NCI-H2196 (cell line): ENCODE measurements around the gene CLDN5.
A peak's percentile ranks its signal among the peaks of the same experiment; 100 is the strongest.

ENCODE experiments used
- DNase-seq: peaks from one replicate; lab custom pipeline; 2025; ENCODE audit not compliant: unreplicated experiment; lab: John Stamatoyannopoulos, UW

Gene CLDN5, protein sequence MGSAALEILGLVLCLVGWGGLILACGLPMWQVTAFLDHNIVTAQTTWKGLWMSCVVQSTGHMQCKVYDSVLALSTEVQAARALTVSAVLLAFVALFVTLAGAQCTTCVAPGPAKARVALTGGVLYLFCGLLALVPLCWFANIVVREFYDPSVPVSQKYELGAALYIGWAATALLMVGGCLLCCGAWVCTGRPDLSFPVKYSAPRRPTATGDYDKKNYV

DNA sequence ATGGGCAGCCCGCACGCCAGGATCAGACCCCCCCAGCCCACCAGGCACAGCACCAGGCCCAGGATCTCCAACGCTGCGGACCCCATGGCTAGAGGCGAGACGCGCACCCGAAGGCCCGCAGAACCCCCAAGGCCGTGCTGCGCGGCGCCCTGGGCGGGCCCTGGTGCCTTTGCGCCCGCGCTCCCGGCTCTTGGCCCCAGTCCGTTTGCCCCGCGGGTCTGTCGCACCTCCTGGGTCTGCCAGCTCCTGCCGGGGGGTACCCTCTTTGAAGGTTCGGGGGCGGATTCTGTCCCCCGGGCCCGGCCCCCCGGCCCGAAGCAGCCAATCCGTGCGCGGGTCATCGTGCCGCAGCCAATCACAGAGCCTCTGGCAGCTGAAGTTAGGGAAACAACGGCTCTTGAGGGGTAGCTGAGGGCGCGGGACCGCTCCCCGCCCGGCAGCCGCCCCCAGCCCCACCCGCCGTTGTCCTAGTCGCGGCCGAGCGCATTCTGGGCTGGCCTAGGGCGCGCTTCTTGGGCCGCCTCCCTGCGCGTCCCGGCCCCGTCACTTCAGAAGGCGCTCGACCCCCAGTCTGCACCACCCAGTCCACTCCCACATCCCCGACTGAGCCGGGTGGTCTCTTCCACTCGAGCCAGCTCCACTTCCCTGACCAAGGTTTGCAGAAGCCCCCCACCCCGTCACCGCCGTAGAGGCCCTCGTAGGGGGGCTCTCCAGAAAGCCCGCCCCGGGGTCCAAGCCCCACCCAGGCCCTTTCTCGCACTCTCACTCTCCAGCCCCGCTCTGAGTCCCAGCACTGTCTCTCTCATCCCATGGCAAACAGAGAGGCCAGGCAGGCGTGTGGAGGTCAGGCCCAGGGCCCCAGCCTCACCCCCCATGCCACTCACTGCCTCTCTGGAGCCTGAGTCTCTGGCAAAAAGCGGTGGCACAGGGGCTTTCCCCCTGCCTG is at the start of gene CLDN5:
CLDN5 (minus strand) TSS at position 241 of the 946 bp plus-strand sequence; CDS start at position 86, 155 bp downstream.
- DNase-seq, result peak; percentile 35

DNA sequence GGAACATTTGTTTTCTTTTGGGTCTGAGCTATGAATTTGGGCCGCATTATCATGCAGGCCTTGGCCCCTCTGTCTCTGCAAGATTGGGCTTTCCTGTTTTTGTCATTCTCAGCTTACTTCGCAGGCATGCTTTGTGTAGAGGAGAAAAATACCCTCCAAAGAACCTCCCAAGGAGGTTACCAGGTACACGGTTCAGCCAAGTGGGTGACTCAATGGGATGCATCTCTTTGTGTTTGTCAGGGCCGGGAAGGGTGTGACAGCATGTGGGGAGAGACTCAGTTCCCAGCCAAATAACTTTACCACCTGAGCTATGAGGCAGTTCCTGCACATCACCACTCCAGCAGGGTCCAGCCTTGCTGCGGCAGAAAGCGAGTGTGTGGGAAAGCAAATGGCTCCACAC is 47.8 kb upstream of the CLDN5 start:
- DNase-seq, result no peak

DNA sequence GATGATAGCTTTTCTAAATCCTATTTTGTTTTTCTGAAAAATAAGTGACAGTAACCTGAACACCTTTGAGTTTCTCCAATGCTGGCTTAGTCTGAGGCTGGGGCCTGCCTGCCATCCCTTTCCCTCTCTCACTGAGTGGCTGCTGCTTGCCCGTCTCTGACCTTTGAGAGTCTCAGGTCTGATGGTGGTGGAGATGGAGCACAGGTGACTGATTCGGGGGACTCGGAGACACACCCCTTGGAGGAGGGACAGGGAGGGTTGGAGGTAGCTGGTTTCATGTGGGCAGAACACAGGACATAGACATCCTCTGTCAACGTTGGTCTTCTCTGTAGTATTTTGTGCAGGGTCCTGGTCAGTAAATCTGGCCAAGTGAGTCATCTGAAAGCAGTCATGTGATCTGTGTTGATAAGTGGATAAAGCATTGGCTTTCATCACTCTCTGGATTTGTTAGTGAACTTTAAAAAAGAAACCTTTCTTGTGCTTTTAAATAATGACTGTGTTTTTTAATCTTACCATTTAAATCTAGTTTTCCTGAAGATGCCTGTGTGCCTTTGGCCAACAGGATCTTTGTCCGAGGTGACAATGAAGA is 47.1 kb upstream of the CLDN5 start:
- no peak for DNase-seq

DNA sequence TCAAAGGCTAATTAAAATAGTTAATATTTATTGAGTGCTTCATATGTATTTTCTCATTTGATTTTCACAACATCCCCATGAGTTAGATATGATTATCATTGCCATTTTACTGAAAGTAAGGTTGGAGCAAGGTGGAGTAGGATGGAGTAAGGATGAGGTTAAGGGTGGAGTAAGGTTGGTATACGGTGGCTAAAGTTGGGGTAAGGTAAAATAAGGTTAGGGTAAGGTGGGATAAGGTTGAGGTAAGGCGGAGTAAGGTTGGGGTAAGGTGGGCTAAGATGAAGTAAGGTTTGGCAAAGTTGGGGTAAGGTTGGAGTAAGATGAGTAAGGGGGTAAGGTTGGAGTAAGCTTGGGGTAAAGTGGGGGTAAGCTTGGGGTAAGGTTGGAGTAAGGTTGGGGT is 45.8 kb upstream of the CLDN5 start:
- no peak for DNase-seq

DNA sequence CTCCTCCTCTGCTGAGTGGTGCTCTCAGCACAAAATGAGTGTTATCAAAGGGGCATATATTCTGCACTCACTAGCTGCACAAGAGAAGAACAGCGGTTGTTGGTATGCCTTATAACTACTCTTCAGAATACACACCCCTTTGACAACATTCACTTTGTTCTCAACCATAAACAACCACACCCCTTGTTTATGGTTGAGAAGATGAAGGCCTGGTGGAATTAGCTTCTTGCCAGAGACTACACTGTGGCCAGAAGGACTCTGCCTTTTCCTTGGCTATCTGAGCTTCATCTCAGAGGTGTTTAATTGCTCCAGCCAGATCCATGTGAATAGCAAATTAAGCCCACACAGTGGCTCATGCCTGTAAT is 45.0 kb upstream of the CLDN5 start:
- DNase-seq, result no peak

DNA sequence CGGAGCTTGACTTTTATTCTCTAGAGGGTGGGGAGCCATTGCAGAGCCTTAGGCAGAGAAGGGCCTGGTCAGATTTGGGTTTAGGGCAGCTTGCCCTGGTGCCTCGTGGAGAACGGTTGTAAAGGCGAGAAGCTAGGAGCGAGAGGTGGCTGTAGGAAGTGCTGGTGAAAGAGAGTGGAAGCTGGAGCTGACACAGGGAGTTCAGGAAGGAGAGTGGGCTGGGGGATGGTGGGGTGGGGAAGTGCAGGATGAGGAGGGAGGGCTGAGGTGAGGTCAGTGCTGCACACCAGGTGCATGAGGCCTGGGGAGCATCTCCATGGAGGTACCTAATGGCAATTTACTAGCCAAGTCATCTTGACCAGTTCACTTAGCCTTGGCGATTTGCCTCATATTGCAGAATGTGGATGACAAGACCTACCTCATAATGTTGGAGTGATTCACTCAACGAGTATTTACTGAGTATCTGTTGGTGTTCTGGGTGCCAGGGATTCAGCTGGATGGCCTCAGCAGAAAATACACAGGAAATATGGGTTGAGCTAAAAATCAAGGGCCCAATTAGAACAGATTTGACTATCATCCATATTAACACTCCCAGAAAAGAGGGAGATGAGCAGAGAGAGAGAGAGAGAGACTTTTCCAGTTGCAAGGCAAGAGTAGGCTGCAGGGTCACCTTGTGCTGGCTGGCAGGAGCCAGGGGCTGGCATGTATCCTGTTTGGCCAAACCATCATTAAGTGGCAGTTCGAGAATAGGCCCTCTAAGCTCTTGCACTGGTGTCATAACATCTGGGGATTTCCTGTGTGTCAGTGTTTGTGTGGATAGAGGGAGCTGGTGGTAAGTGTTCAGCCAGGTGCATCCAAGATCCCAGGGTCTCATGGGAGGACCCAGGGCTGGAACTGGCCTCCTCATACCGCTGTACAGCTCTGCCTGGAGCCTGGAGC is 44.4 kb upstream of the CLDN5 start:
- DNase-seq, result peak; percentile 59

DNA sequence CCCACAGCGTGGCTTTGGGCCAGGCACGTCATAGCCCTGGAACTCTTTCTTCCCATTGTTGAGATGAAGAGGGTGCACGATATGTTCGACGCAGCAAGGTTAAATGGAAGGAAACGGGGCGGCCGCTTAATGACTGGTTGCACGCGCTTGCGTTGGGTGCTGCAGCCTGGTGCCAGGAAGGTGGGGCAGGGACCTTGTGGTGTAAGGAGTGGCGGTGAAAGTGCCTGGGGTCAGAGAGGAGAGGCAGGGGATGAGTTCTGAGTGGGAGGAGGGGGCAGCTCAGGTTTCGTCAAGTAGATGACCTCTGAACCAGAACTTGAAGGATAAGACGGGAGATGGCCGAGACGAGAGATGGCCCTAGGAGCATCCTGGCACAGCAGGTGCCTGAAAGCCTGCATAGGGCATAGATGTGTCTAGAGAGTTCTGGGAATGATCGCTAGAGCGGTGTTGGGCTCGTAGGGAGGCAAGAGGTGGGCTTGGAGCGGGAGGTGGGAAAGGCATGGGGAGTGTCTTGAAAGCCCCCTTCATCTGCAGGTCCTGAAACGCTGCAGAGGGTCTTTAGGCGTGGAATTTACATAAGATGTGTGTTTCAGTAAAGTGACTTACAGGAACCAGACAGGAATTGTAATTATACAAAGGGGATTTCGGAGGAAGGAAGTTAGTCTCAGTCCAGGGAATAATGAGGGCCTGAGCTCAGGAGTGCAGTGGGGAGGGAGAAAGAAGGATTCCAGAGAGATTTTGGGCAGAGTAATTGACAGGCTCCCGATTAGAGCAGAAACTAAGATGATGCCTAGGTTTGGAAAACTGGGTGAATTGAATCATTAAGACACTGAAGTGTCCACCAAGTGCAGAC is 43.2 kb upstream of the CLDN5 start:
- no peak for DNase-seq

DNA sequence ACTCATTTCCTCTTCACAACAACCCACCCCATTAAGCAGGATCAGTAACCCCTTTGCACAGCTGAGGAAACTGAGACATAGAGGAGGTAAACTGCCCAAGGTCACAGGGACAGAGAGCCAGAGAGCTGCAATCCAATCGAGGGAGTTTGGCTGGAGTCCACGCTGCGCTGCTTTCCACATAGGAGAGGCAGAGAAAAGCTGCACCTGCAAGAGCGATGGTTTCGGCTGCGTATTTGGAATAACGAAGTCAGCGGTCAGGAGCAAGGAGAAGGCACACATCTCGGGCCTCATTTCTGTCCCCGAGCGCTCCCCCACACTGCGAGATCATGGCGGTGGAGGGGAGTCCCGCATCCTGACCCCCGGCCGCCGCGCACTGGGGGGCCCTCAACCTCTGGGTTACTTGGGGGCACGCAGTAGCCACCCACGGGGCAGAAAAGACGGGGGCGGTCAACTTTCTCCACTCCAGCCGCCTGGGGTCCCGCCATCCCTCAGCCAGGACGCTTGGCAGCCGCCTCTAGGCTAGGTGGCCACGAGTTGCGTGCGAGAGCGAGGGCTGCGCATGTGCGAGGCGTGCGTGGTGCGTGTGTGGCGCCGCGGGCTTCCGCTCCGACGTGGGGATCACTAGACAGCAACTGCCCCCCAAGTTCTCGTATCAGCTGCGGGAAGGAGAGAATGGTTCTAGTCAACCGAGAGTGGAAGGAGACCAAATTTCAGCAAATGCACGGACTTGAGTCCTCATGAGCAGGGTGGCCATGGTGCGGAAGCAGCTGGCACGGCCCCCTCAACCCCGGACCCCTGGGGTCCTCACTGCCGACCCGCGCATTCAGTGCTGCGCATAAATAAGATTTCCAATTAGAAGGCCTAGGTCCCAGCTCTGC is 42.3 kb upstream of the CLDN5 start:
- no peak for DNase-seq

DNA sequence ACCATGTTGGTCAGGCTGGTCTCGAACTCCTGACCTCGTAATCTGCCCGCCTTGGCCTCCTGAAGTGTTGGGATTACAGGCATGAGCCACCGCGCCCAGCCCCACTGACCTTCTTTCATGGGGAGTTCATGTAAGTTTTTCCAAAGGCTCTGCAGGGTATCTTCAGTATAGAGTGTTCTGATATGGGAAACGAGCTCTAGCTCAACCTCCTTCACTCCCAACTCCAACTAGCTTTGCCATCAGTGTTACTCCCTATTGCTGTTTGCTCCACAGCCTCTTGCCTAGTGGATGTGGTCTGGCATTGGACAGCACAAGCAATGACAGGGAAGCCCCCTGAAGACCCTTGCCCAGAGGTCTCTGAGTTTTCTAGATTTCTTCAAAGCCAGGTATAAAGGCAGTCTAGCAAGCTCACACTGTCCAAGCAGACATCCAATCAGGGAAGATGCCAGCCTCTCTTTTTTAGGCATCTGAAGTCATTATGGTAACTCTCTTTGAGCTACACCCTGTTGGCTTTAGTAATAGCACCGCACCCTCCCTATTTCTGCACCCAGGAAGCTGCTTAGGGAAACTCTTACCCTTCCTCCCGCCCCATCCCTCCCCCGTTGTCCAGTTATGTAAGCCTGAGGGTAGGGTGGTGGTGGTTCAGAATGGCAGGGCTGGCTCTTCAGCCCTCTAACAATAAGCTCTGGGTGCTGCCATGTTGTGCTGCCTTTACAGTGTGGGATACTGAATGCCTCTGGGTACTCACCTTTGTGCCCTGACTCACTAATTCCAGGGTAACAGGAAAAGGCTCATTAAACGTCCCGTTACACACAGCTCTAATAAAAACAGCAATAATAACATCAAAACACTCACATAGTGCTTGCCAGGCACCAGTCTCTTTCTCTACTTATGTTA is 41.4 kb upstream of the CLDN5 start:
- no peak for DNase-seq

DNA sequence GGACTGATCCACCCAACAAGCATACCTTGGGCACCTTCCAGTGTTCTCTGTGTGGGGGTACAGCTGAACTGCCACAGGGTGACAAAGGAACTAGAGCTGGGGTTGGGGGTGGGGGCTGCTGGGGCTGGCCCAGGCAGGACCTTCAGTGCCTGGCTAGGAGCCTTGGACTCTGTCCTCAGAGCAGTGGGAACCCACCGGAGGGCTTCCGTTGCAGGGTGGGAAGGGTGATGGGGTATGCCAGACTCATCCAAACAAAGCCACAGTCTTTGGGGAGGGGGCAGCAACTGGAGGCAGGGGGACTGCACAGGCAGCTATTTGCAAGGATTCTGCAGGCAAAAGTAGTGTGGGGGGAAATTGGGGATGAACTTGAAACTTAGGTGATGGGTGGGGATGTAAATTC is 35.7 kb upstream of the CLDN5 start:
- DNase-seq, result no peak

DNA sequence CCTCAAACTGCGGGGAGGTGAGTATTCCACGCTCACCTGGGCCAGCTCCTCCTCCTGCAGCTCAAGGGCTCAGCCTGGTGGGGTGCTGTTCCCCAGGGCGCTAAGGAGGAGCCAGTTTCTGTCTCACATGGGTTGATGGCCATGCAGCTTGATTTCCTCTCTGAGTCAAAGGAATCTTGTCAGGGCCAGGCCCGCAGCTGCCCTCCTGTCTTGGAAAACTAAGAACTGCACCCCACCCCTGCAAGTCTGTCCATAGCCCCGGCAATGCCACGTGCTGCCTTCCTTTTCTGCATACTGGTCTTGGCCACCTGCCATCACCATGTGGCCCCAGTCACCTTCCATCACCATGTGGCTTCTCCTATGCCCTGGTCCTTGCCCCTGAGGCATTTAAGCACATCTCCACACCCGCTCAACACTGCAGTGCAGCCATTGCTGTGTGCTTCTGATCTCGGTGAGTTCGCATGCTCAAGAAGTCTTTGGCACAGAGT is 35.2 kb upstream of the CLDN5 start:
- no peak for DNase-seq

DNA sequence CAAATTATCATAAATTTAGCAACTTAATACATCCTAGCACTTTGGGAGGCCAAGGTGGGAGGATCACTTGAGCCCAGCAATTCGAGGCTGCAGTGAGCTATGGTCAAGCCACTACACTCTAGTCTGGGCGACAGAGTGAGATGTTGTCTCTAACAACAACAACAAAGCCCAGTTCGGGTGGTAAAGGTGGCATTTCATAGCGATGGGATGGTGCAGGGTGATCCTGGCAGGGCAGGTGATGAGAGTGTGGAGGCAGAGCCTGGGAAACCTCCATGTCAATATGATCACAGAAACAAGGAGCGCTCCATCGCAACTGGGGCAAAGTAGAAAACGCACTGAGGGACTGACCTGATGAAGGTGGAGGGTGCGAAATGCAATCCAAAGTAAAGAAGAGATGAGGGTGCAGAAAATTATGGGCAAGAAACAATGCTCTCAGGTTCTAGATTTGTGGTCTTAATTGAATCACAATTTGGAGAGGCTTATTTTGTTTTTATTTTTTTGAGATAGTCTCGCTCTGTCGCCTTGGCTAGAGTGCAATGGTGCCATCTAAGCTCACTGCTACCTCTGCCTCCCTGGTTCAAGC is 32.8 kb upstream of the CLDN5 start:
- no peak for DNase-seq

DNA sequence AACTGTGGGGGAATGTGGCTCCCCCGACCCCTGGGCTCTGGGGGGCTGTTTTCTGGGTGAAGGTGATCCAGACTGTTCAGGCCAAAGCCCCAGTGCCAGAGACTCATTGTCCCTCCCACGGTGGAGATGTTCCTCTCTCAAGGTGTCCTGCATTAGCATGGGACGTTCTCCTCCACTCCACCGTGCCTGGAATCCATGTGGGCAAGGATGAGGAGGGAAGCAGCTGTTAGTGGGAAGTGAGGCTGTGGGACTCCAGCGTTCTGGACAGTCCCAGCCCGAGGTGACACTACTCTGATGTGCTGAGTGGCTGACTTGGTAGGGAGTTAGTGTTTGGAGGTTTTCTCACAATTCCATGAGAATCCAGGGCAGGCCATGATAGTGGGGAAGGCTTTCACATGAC is 31.4 kb upstream of the CLDN5 start:
- DNase-seq, result no peak

DNA sequence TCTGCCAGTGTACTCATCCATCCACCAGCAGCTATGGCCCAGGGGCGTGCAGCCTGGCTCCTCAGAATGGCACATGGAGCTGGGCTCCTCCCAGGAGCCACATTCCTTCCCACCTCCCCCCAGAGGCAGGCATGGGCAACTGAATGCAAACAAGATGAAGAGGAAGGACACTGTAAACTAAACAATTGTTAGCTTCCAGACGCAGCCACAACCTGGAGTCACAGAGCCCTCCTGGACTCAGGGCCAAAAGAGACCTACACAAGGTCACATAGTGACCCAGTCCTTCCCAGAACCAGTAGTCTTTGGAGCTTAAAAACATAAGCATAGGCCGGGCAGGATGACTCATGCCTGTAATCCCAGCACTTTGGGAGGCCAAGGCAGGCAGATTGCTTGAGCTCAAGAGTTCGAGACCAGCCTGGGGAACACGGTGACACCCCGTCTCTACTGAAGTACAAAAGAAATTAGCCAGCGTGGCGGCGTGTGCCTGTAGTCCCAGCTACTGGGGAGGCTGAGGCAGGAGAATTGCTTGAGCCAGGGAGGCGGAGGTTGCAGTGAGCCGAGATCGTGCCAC is 30.7 kb upstream of the CLDN5 start:
- no peak for DNase-seq

DNA sequence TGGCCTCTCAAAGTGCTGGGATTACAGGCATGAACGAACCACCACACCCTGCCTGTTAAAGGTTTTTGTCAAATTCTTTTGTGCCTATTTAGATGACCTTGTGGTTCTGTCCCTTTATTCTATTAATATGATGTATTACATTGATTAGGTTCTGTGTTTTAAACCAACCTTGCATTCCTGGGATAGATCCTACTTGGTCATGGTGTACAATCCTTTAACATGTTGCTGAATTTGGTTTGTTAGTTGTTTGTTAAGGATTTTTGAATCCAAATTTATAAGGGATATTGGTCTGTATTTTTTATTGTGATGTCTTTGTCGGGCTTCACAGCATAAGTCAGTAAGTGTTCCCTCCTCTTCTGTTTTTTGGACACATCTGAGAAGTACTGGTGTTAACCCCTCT is 29.0 kb upstream of the CLDN5 start:
- no peak for DNase-seq

DNA sequence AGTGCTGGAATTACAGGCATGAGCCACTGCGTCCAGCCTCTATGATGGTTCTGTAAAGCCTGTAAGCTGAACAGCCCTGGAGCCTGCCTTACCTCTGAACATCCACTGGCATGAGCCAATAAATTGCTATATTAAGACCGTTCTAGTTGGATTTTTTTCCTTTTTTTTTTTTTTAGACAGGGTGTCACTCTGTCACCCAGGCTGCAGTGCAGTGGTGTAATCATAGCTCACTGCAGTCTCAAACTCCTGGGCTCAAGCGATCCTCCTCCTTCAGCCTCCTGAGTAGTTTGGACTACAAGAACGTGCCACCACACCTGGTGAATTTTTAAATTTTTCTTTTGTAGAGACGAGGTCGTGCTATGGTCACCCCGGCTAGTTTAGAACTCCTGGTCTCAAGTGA is 26.2 kb upstream of the CLDN5 start:
- no peak for DNase-seq

DNA sequence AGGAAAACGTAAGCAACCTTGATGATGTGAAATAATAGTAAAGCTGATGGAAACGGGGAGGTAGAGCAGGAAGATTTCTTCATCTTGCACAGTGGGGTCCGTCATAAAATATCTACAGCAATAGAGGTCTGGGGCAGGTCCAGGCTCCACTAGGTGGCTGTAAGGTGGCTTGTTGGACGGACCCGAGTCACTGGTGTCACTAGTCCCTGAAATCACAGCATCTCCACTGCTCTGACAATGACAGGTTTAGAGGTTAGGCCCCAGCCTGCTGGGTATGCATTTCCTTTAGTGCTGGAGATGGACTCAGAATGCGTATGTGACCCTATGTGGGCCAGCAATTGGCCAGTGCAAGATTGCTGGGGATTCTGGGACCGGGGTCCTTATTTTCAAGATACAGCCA is 25.2 kb upstream of the CLDN5 start:
- DNase-seq, result no peak
